SK-N-SH treated with all-trans-retinoic acid at 6 μM for 48 hours (cell line): ENCODE data around the gene ERBB3.

Experiments
- ATAC-seq: fragments of 200-7000 bp; cut with Tn5 transposase; 3 replicates; pipeline ENCODE4 v1.9.1; 2020; ENCODE audit warnings: mild to moderate bottlenecking, moderate library complexity
- ARNTL ChIP-seq: fragments of 450-650 bp; formaldehyde crosslinking; IDR thresholded peaks from 2 replicates; pipeline ENCODE4 v1.5.0; 2020; ENCODE audit warnings: low read depth, mild to moderate bottlenecking, moderate library complexity, borderline replicate concordance
- GLIS3 ChIP-seq: fragments of 250-450 bp; sonication (Bioruptor Pico); IDR thresholded peaks from 2 replicates; pipeline ENCODE4 v1.5.0; 2020; ENCODE audit warnings: mild to moderate bottlenecking, moderate library complexity
- ISL1 ChIP-seq: fragments of 250-450 bp; sonication (Bioruptor Pico); IDR thresholded peaks from 2 replicates; pipeline ENCODE4 v2.1.2; 2022; ENCODE audit warnings: mild to moderate bottlenecking, moderate library complexity
- OSR1 ChIP-seq: fragments of 250-450 bp; sonication (Bioruptor Pico); IDR thresholded peaks from 2 replicates; pipeline ENCODE4 v1.8.0; 2022; ENCODE audit warnings: moderate library complexity, mild to moderate bottlenecking, inconsistent platforms
- SNAI2 ChIP-seq: fragments of 250-450 bp; sonication (Bioruptor Pico); IDR thresholded peaks from 2 replicates; pipeline ENCODE4 v1.5.0; 2020; ENCODE audit warnings: mild to moderate bottlenecking, moderate library complexity
- TCF4 ChIP-seq: fragments of 250-450 bp; sonication (Bioruptor Pico); IDR thresholded peaks from 2 replicates; pipeline ENCODE4 v1.8.0; 2021; ENCODE audit warnings: mild to moderate bottlenecking, moderate library complexity, borderline replicate concordance
- ZC3H10 ChIP-seq: fragments of 250-450 bp; sonication (Bioruptor Pico); IDR thresholded peaks from 2 replicates; pipeline ENCODE4 v1.5.1; 2021; ENCODE audit warnings: mild to moderate bottlenecking, moderate library complexity
- ZNF565 ChIP-seq: fragments of 450-650 bp; formaldehyde crosslinking; conservative IDR thresholded peaks from 2 replicates; pipeline ENCODE4 v1.5.0; 2020; ENCODE audit warnings: low read depth, mild to moderate bottlenecking, moderate library complexity
- TF ChIP-seq, protein P1 (sequence below): fragments of 250-450 bp; sonication (Bioruptor Pico); IDR thresholded peaks from 2 replicates; pipeline ENCODE4 v1.5.0; 2020; ENCODE audit warnings: mild to moderate bottlenecking, moderate library complexity
- TF ChIP-seq, protein P2 (sequence below): fragments of 250-450 bp; sonication (Bioruptor Pico); IDR thresholded peaks from 2 replicates; pipeline ENCODE4 v1.5.1; 2021; ENCODE audit warnings: mild to moderate bottlenecking, moderate library complexity
- TF ChIP-seq, protein P3 (sequence below): fragments of 250-450 bp; sonication (Bioruptor Pico); IDR thresholded peaks from 2 replicates; pipeline ENCODE4 v1.5.1; 2020; ENCODE audit warnings: low read depth, mild to moderate bottlenecking, moderate library complexity
- TF ChIP-seq, protein P4 (sequence below): fragments of 250-450 bp; sonication (Bioruptor Pico); IDR thresholded peaks from 2 replicates; pipeline ENCODE4 v1.8.0; 2021; ENCODE audit warnings: low read depth, mild to moderate bottlenecking, moderate library complexity, borderline replicate concordance
- TF ChIP-seq, protein P5 (sequence below): fragments of 250-450 bp; sonication (Bioruptor Pico); IDR thresholded peaks from 2 replicates; pipeline ENCODE4 v1.8.0; 2020; ENCODE audit warnings: mild to moderate bottlenecking, moderate library complexity, borderline replicate concordance

ERBB3 gene

DNA sequence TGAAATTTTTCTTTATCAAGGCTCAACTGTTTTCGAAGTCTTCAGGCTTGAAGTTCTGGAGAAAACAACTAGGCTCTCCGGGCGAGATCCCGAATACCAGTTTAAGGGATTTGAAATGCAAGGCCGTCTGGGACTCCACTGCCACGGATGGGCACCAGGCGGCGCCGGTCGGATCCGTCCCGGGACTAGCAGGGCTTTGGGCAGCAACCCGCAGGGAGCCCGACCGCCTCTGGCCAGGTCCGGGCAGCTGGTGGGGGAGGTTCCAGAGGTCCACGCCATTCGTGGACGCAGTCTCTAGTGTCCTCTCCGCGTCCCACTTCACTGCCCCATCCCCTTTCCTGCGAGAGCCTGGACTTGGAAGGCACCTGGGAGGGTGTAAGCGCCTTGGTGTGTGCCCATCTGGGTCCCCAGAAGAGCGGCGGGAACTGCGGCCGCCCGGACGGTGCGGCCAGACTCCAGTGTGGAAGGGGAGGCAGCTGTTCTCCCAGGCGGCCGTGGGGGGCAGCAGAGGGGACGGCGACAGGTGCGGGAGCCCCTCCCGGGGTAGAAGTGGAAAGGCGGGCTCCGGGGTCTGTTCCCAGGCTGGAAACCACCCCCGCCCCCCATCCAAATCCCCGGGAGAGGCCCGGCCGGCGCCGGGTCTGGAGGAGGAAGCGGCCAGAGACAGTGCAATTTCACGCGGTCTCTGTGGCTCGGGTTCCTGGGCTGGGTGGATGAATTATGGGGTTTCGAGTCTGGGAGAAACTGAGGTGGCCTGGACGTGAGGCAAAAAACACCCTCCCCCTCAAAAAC, 838 bp upstream of the ERBB3 start:
- ATAC-seq: peak; percentile 94

DNA sequence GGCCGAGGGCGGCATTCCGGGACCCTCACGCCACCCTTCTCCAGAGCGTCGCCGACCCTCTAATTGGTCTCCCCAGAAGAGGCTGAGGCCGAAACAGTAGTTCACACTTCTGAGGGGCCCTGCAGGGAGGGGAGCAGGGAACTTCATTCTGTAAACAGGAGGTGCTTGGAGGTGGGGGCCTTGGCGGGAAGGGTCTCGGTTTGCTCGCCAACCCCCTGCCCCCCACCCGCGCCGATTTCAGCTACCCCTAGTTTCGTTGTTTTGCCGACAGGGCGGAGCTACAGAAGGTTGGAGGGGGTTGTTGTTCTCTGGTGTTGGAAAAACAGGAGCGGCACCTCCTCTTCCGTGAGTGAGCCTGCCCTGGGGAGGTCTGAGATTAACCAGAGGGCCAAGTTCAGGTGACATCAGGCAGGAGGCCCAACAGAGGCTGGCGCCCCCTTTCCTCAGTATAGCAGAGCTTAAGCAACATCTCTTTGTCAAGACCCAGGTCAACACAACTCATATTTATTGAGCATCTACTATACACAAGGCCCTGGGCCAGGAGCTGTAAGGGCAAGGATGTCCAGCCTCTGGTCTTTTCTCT, 682 bp downstream of the ERBB3 start:
- ATAC-seq: no peak
- no peak for TF ChIP-seq ISL1 (CRISPR knock-in tag)
- TF ChIP-seq, protein P1, sequence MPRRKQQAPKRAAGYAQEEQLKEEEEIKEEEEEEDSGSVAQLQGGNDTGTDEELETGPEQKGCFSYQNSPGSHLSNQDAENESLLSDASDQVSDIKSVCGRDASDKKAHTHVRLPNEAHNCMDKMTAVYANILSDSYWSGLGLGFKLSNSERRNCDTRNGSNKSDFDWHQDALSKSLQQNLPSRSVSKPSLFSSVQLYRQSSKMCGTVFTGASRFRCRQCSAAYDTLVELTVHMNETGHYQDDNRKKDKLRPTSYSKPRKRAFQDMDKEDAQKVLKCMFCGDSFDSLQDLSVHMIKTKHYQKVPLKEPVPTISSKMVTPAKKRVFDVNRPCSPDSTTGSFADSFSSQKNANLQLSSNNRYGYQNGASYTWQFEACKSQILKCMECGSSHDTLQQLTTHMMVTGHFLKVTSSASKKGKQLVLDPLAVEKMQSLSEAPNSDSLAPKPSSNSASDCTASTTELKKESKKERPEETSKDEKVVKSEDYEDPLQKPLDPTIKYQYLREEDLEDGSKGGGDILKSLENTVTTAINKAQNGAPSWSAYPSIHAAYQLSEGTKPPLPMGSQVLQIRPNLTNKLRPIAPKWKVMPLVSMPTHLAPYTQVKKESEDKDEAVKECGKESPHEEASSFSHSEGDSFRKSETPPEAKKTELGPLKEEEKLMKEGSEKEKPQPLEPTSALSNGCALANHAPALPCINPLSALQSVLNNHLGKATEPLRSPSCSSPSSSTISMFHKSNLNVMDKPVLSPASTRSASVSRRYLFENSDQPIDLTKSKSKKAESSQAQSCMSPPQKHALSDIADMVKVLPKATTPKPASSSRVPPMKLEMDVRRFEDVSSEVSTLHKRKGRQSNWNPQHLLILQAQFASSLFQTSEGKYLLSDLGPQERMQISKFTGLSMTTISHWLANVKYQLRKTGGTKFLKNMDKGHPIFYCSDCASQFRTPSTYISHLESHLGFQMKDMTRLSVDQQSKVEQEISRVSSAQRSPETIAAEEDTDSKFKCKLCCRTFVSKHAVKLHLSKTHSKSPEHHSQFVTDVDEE (CRISPR knock-in tag): no peak
- TF ChIP-seq SNAI2 (CRISPR knock-in tag): no peak
- TF ChIP-seq ARNTL (CRISPR knock-in tag): no peak
- TF ChIP-seq GLIS3: no peak
- TF ChIP-seq, all 23 proteins: peak for 0

More for the DNA sequence above, 838 bp upstream of the ERBB3 start:
- TF ChIP-seq, protein P2, sequence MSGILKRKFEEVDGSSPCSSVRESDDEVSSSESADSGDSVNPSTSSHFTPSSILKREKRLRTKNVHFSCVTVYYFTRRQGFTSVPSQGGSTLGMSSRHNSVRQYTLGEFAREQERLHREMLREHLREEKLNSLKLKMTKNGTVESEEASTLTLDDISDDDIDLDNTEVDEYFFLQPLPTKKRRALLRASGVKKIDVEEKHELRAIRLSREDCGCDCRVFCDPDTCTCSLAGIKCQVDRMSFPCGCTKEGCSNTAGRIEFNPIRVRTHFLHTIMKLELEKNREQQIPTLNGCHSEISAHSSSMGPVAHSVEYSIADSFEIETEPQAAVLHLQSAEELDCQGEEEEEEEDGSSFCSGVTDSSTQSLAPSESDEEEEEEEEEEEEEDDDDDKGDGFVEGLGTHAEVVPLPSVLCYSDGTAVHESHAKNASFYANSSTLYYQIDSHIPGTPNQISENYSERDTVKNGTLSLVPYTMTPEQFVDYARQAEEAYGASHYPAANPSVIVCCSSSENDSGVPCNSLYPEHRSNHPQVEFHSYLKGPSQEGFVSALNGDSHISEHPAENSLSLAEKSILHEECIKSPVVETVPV (CRISPR knock-in tag): no peak
- TF ChIP-seq TCF4 (CRISPR knock-in tag) (no peak; the same call in 1 of the 2 replicates), ZC3H10 (no peak), SNAI2 (CRISPR knock-in tag) (peak; percentile 98), OSR1 (CRISPR knock-in tag) (no peak)
- TF ChIP-seq, protein P3, sequence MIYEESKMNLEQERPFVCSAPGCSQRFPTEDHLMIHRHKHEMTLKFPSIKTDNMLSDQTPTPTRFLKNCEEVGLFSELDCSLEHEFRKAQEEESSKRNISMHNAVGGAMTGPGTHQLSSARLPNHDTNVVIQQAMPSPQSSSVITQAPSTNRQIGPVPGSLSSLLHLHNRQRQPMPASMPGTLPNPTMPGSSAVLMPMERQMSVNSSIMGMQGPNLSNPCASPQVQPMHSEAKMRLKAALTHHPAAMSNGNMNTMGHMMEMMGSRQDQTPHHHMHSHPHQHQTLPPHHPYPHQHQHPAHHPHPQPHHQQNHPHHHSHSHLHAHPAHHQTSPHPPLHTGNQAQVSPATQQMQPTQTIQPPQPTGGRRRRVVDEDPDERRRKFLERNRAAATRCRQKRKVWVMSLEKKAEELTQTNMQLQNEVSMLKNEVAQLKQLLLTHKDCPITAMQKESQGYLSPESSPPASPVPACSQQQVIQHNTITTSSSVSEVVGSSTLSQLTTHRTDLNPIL: no peak
- TF ChIP-seq, protein P1 (CRISPR knock-in tag): 0 out of 2 replicates have a peak, but pooled peaks have one; percentile 40

DNA sequence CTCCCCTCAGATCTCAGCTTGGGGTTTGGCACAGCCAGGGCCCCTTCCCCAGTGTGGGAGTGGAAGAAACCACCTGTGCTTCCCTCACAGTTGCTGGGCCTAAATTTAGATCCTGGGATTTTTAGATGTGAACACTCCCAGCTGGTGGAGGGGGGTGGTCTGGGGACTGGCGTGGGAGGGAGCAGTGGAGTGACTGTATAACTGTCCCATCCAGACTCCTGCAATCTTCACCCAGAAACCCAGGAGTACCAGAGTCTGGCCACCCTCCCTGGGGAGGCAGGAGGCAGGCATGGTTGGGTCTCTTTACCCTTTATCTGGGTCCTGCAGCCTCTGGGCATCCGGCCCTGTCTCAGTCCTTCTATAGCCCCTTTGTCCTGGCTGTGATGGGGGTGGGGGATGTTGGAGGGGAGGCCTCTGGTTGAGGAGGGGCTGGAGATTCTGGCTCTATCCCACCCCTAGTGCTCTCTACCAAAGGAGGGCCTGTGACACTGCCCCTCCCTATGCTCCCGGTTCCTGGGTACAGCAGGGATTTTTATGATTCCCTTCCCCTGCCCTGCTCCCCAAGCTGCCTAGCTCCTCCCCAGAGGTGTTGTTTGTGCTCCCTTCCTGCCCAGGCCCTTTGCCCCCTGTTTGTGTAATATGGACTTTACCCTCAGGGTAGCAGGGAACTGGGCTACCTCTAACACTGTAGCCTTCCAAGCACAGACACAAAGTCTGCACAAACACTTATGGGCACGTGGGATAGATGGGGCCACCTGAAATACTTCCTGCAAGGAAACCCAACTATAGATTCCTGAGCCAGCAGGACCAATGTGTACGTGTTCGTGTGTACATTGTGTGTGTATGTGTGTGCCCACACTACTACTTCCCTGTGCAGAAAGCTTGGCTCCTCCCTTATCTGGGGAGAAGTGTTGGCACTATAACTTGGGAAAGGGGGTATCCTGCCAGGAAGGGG, 1.7 kb downstream of the ERBB3 start:
- no peak for TF ChIP-seq ZC3H10
- TF ChIP-seq GLIS3: no peak
- TF ChIP-seq, protein P4, sequence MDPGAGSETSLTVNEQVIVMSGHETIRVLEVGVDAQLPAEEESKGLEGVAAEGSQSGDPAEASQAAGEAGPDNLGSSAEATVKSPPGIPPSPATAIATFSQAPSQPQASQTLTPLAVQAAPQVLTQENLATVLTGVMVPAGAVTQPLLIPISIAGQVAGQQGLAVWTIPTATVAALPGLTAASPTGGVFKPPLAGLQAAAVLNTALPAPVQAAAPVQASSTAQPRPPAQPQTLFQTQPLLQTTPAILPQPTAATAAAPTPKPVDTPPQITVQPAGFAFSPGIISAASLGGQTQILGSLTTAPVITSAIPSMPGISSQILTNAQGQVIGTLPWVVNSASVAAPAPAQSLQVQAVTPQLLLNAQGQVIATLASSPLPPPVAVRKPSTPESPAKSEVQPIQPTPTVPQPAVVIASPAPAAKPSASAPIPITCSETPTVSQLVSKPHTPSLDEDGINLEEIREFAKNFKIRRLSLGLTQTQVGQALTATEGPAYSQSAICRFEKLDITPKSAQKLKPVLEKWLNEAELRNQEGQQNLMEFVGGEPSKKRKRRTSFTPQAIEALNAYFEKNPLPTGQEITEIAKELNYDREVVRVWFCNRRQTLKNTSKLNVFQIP (CRISPR knock-in tag): no peak
- TF ChIP-seq, protein P5, sequence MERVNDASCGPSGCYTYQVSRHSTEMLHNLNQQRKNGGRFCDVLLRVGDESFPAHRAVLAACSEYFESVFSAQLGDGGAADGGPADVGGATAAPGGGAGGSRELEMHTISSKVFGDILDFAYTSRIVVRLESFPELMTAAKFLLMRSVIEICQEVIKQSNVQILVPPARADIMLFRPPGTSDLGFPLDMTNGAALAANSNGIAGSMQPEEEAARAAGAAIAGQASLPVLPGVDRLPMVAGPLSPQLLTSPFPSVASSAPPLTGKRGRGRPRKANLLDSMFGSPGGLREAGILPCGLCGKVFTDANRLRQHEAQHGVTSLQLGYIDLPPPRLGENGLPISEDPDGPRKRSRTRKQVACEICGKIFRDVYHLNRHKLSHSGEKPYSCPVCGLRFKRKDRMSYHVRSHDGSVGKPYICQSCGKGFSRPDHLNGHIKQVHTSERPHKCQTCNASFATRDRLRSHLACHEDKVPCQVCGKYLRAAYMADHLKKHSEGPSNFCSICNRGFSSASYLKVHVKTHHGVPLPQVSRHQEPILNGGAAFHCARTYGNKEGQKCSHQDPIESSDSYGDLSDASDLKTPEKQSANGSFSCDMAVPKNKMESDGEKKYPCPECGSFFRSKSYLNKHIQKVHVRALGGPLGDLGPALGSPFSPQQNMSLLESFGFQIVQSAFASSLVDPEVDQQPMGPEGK (CRISPR knock-in tag): no peak
- TF ChIP-seq ISL1 (CRISPR knock-in tag): no peak
- TF ChIP-seq ZNF565 (CRISPR knock-in tag): no peak
- ATAC-seq: no peak
